HepG2 (cell line): ENCODE measurements around the gene DNASE2B. TPM values are rescaled to one million over a fixed set of nuclear protein-coding genes. Genes with fewer than 3 reads are reported as not detected.
A peak's percentile ranks its signal among the peaks of the same experiment; 100 is the strongest.

Source experiments
- ATAC-seq: fragments of 200-7000 bp; cut with Tn5 transposase; 3 replicates; pipeline ENCODE4 v1.9.1; 2020; ENCODE audit warnings: mild to moderate bottlenecking, moderate library complexity
- BruUV-seq: library from RNA; stranded (reverse); fragments of 400-500 nt; replicated peaks from 2 replicates; lab custom pipeline; 2021; lab: Mats Ljungman, UMichigan
- CTCF ChIA-PET: fragments of 300-600 bp; formaldehyde crosslinking; extraction: SDS; loops from one replicate; lab custom pipeline; 2021; ENCODE audit warnings: low total read pairs, inconsistent platforms, low intra/inter-chr PET ratio; lab: Yijun Ruan, JAX
- POLR2A ChIA-PET: fragments of 350-600 bp; sonication (Branson Sonifier 250); formaldehyde crosslinking; loops from one replicate; lab custom pipeline; 2020; ENCODE audit warnings: antibody characterized with exemption, inconsistent platforms; lab: Yijun Ruan, JAX
- DNase-seq: peaks from one replicate; pipeline ENCODE4 v3.0.0-alpha.2; 2015; ENCODE audit warnings: low spot score
- FAIRE-seq: peaks from 3 replicates; lab custom pipeline; 2011; peaks lifted over from hg19 to GRCh38; lab: Jason Lieb, UNC
- H2AFZ ChIP-seq: one replicate; pipeline ENCODE4 v1.6.1; 2011; ENCODE audit warnings: low read length, inconsistent platforms
- H3K27ac ChIP-seq: fragments of 300-600 bp; 3 replicates; pipeline ENCODE4 v1.8.0; 2011; ENCODE audit warnings: mixed run types, mild to moderate bottlenecking, mixed read lengths, low read length, inconsistent platforms; ENCODE audit not compliant: insufficient read depth; ENCODE audit errors: extremely low read length
- H3K27me3 ChIP-seq, 2 experiments: fragments of 200-600 bp in 1 of 2; 2 replicates in 1 of 2; 3 replicates in 1 of 2; pipeline versions ENCODE4 v1.6.0 to v1.8.0; 2011; ENCODE audit warnings: low read length in 2 of 2, mild to moderate bottlenecking in 2 of 2, moderate library complexity in 2 of 2, inconsistent platforms in 1 of 2; ENCODE audit not compliant: insufficient read depth in 2 of 2, control insufficient read depth in 1 of 2
- H3K36me3 ChIP-seq, 2 experiments: fragments of 200-600 bp in 1 of 2; replicated peaks in 1 of 2; 2 replicates in 1 of 2; 3 replicates in 1 of 2; pipeline versions ENCODE4 v1.5.1 to v1.8.0; 2011; ENCODE audit warnings: low read length in 2 of 2, inconsistent platforms in 1 of 2; ENCODE audit not compliant: insufficient read depth in 2 of 2, control insufficient read depth in 1 of 2
- H3K4me1 ChIP-seq: 2 replicates; pipeline ENCODE4 v1.5.1; 2012; ENCODE audit warnings: low read length, inconsistent platforms; ENCODE audit not compliant: insufficient read depth
- H3K4me2 ChIP-seq: 2 replicates; pipeline ENCODE4 v1.6.0; 2011; ENCODE audit warnings: low read depth, low read length, inconsistent platforms
- H3K4me3 ChIP-seq, 3 experiments: fragments of 200-600 bp in 1 of 3; sonication (generic), shearing (Covaris generic) in 1 of 3; replicated peaks in 1 of 3; 2 replicates each; pipeline ENCODE4 v1.5.1; 2011 to 2016; ENCODE audit warnings: low read length in 3 of 3, inconsistent platforms in 2 of 3, low read depth in 2 of 3, mild to moderate bottlenecking in 2 of 3, control low read depth in 1 of 3, mixed read lengths in 1 of 3; ENCODE audit not compliant: insufficient read depth in 1 of 3
- H3K79me2 ChIP-seq: one replicate; pipeline ENCODE4 v1.6.1; 2011; ENCODE audit warnings: low read length, inconsistent platforms; ENCODE audit not compliant: insufficient read depth
- H3K9ac ChIP-seq: 2 replicates; pipeline ENCODE4 v1.6.0; 2011; ENCODE audit warnings: mild to moderate bottlenecking, low read depth, low read length, inconsistent platforms; ENCODE audit not compliant: insufficient read depth
- H3K9me3 ChIP-seq: 2 replicates; pipeline ENCODE4 v1.5.1; 2012; ENCODE audit warnings: mild to moderate bottlenecking, low read length
- H4K20me1 ChIP-seq: 2 replicates; pipeline ENCODE4 v1.6.0; 2011; ENCODE audit warnings: inconsistent platforms, mild to moderate bottlenecking, low read length, moderate library complexity; ENCODE audit not compliant: insufficient read depth
- CREB1 ChIP-seq, 2 experiments: fragments of 450-650 bp in 1 of 2; IDR thresholded peaks; 2 replicates each; pipeline ENCODE4 v1.6.1; 2016 to 2017; ENCODE audit warnings: control low read depth in 1 of 2, mild to moderate bottlenecking in 1 of 2, missing compliant biosample characterization in 1 of 2, missing genetic modification characterization in 1 of 2
- RXRA ChIP-seq: sonication (generic); formaldehyde crosslinking; IDR thresholded peaks from 2 replicates; pipeline ENCODE4 v1.5.1; 2020; ENCODE audit warnings: missing genetic modification reagents
- ZFYVE20 ChIP-seq: sonication (generic); formaldehyde crosslinking; IDR thresholded peaks from 2 replicates; pipeline ENCODE4 v1.8.0; 2023; ENCODE audit warnings: low read depth, mild to moderate bottlenecking, moderate library complexity, missing genetic modification reagents, borderline replicate concordance
- WGBS: methylation state at CpG from one replicate; pipeline ENCODE4 v1.1.6; 2017; ENCODE audit warnings: low lambda C conversion rate; 5-methylcytosine and 5-hydroxymethylcytosine counted together
- in situ Hi-C: cut with HindIII; loops from 2 replicates; pipeline ENCODE4 v1.10.0; 2017; ENCODE audit warnings: low pct_unique_long_range_greater_than_20kb; ENCODE audit not compliant: extremely low pct_ligation_motif_present
- intact Hi-C: fragments of 100-400 bp; cut with micrococcal nuclease; formaldehyde crosslinking; loops from one replicate; pipeline ENCODE4 v1.10.0; 2022; ENCODE audit not compliant: unreplicated experiment
- polyA plus RNA-seq, 8 experiments: library from polyadenylated mRNA; depleted of rRNA in 3 of 8; stranded (reverse) in 7 of 8; unstranded in 1 of 8; fragments of >200 nt; fragmentation: Illumina TruSeq in 4 of 8; extraction: Trizol in 4 of 8; gene quantifications; 2 replicates each; pipeline versions ENCODE4 v1.2.1 to v1.2.3, GENCODE V29; 2011 to 2016; ENCODE audit warnings: low read depth in 4 of 8, missing spikeins in 1 of 8, mixed read lengths in 1 of 8; ENCODE audit not compliant: insufficient read depth in 1 of 8
- total RNA-seq, 5 experiments: library from RNA; depleted of rRNA; stranded (reverse); fragments of >200 nt; fragmentation: Illumina TruSeq; extraction: Trizol; gene quantifications; 2 replicates each; pipeline ENCODE4 v1.2.3, GENCODE V29; 2016; ENCODE audit warnings: low read depth in 1 of 5

Gene DNASE2B
- total and polyA plus RNA-seq, 2 of the 13 experiments (the other 11 are each of a cell fraction or from before 2014, with no cell fraction given): not detected

GRCh38 chr1:84363019-84363418 lies 35.3 kb upstream of the DNASE2B start:
- CTCF ChIA-PET: no interaction called here
- POLR2A ChIA-PET: no interaction called here
- H4K20me1 ChIP-seq: no peaks in the 10 kb centered on the region
- intact Hi-C loops (no loop called here), in situ Hi-C loops (no loop called here)
- H3K9ac ChIP-seq: no peak overlapping the region
- H2AFZ ChIP-seq: no peak overlapping the region
- no peak overlapping the region for H3K4me3 ChIP-seq
- no peaks in the 10 kb centered on the region; a peak in 1 of 5 replicates for H3K27me3 ChIP-seq
- H3K27ac ChIP-seq: no peak overlapping the region
- 11% methylated on average over 5 of the region's 5 CpGs for WGBS
- no peak for DNase-seq
- ATAC-seq: no peak
- no TSS peak for BruUV-seq
- no peaks in the 10 kb centered on the region for H3K9me3 ChIP-seq
- H3K79me2 ChIP-seq: no peaks in the 10 kb centered on the region
- no peak for FAIRE-seq
- no peak for TF ChIP-seq ZFYVE20
- TF ChIP-seq, all 625 proteins: peak for 0
- H3K4me1 ChIP-seq: 0 out of 2 replicates have a peak, but pooled peaks cover 6% of the 10 kb centered on the region
- no peaks in the 10 kb centered on the region for H3K36me3 ChIP-seq
- no peak overlapping the region for H3K4me2 ChIP-seq

DNA sequence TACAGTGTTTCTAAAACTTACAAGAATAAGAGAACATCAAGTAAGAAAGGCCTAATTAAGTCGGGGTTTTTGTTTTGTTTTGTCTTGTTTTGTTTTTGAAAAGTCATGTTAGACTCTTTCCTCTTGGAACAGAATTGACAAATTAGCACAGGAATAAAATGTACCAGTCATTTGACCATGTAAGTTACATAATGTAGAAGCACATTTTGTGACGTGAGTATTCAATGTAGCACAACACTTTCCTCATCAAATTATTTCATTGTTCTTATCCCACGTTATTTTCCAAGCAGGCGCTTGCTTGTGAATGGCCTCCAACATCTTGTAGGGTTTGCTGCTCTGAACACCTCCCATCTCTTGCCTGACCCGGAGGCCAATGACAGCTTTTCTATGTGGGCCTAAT lies 34.7 kb upstream of the DNASE2B start:
- POLR2A ChIA-PET: no interaction called here
- FAIRE-seq: no peak
- no peaks in the 10 kb centered on the region for H3K79me2 ChIP-seq
- H2AFZ ChIP-seq: no peak overlapping the region
- H3K27me3 ChIP-seq: no peaks in the 10 kb centered on the region; a peak in 1 of 5 replicates
- in situ Hi-C loops: no loop called here
- no peaks in the 10 kb centered on the region for H4K20me1 ChIP-seq
- no peak overlapping the region for H3K4me2 ChIP-seq
- 0 out of 2 replicates have a peak, but pooled peaks cover 6% of the 10 kb centered on the region for H3K4me1 ChIP-seq
- no peak overlapping the region for H3K4me3 ChIP-seq
- H3K36me3 ChIP-seq: no peaks in the 10 kb centered on the region
- no peak overlapping the region for H3K9ac ChIP-seq
- H3K9me3 ChIP-seq: no peaks in the 10 kb centered on the region
- CTCF ChIA-PET: no interaction called here
- 35% methylated on average over 5 of the region's 5 CpGs for WGBS
- intact Hi-C loops: no loop called here
- BruUV-seq: no TSS peak
- no peak for DNase-seq
- H3K27ac ChIP-seq: no peak overlapping the region
- no peak for ATAC-seq
- peak; percentile 26; the same call in 1 of the 2 replicates for TF ChIP-seq CREB1 (IDR thresholded peaks at IDR 0.05)
- no peak for TF ChIP-seq CREB1 (CRISPR knock-in tag; IDR thresholded peaks at IDR 0.05)
- TF ChIP-seq RXRA: no peak
